ENCODE data around the gene PPEF2.
"Not testable (repeated sequence)": the region's sequence is repeated elsewhere in the genome, so short reads cannot be mapped to it uniquely, and the experiment has no call there.

Gene PPEF2

GRCh38 chr4:75849461-75849860 is 52.8 kb downstream of the PPEF2 start:
- Histone ChIP-seq H3K4me3 (ENCODE audit: low read length, poor library complexity, severe bottlenecking) (no peak overlapping the region), H3K79me2 (ENCODE audit: insufficient read depth, low read length) (no peaks in the 10 kb centered on the region), H3K9me3 (ENCODE audit: insufficient read depth, low read depth, low read length) (no peaks in the 10 kb centered on the region), H3F3A (ENCODE audit: low read depth) (0 out of 2 replicates have a peak, but pooled peaks cover 3% of the 10 kb centered on the region), H3K4me2 (ENCODE audit: low read depth, low read length, poor library complexity, severe bottlenecking) (peak overlapping the region; percentile 14), H3K4me1 (ENCODE audit: insufficient read depth, low read length, poor library complexity, severe bottlenecking) (peaks cover 3% of the 10 kb centered on the region), H3K9ac (ENCODE audit: low read depth, low read length, poor library complexity, severe bottlenecking) (no peak overlapping the region), H3K36me3 (ENCODE audit: insufficient read depth, low read length) (no peaks in the 10 kb centered on the region), H2AFZ (ENCODE audit: low read length) (peak overlapping the region; percentile 82), H4K20me1 (ENCODE audit: insufficient read depth, low read length, poor library complexity, severe bottlenecking) (no peaks in the 10 kb centered on the region), H3K27me3 (ENCODE audit: insufficient read depth, low read length, poor library complexity, severe bottlenecking) (no peaks in the 10 kb centered on the region), H3K9me2 (replicated peaks; ENCODE audit: low read depth, low read length) (no peaks in the 10 kb centered on the region)
- peak; percentile 25; the same call in 1 of the 2 replicates for TF ChIP-seq CTCF (conservative IDR thresholded peaks at IDR 0.05; ENCODE audit: low read length)
- TF ChIP-seq EZH2phosphoT487 (IDR thresholded peaks at IDR 0.05; ENCODE audit: borderline replicate concordance) = no peak

GRCh38 chr4:75848891-75849290 is 53.4 kb downstream of the PPEF2 start:
- Histone ChIP-seq H3K36me3 (ENCODE audit: insufficient read depth, low read length) (no peaks in the 10 kb centered on the region), H3K4me1 (ENCODE audit: insufficient read depth, low read length, poor library complexity, severe bottlenecking) (peaks cover 3% of the 10 kb centered on the region), H3F3A (ENCODE audit: low read depth) (0 out of 2 replicates have a peak, but pooled peaks cover 3% of the 10 kb centered on the region), H4K20me1 (ENCODE audit: insufficient read depth, low read length, poor library complexity, severe bottlenecking) (no peaks in the 10 kb centered on the region), H3K4me2 (ENCODE audit: low read depth, low read length, poor library complexity, severe bottlenecking) (no peak overlapping the region), H3K27me3 (ENCODE audit: insufficient read depth, low read length, poor library complexity, severe bottlenecking) (no peaks in the 10 kb centered on the region), H3K79me2 (ENCODE audit: insufficient read depth, low read length) (no peaks in the 10 kb centered on the region), H3K9ac (ENCODE audit: low read depth, low read length, poor library complexity, severe bottlenecking) (no peak overlapping the region), H3K4me3 (ENCODE audit: low read length, poor library complexity, severe bottlenecking) (no peak overlapping the region), H3K9me3 (ENCODE audit: insufficient read depth, low read depth, low read length) (no peaks in the 10 kb centered on the region), H3K9me2 (replicated peaks; ENCODE audit: low read depth, low read length) (no peaks in the 10 kb centered on the region), H2AFZ (ENCODE audit: low read length) (peak overlapping the region; percentile 82)
- TF ChIP-seq EZH2phosphoT487 (IDR thresholded peaks at IDR 0.05; ENCODE audit: borderline replicate concordance) = no peak
- no peak for TF ChIP-seq CTCF (conservative IDR thresholded peaks at IDR 0.05; ENCODE audit: low read length)

GRCh38 chr4:75848171-75848760 is 54.0 kb downstream of the PPEF2 start:
- H3K79me2 ChIP-seq (ENCODE audit: insufficient read depth, low read length); H3K4me2 ChIP-seq (ENCODE audit: low read depth, low read length, poor library complexity, severe bottlenecking); H3K9ac ChIP-seq (ENCODE audit: low read depth, low read length, poor library complexity, severe bottlenecking); H3K4me3 ChIP-seq (ENCODE audit: low read length, poor library complexity, severe bottlenecking); H3K4me1 ChIP-seq (ENCODE audit: insufficient read depth, low read length, poor library complexity, severe bottlenecking); H3K27me3 ChIP-seq (ENCODE audit: insufficient read depth, low read length, poor library complexity, severe bottlenecking); H4K20me1 ChIP-seq (ENCODE audit: insufficient read depth, low read length, poor library complexity, severe bottlenecking); H3K9me3 ChIP-seq (ENCODE audit: insufficient read depth, low read depth, low read length); H3F3A ChIP-seq (ENCODE audit: low read depth); H3K9me2 ChIP-seq (replicated peaks; ENCODE audit: low read depth, low read length); H3K36me3 ChIP-seq (ENCODE audit: insufficient read depth, low read length): not testable (repeated sequence)
- H2AFZ ChIP-seq (ENCODE audit: low read length) = peak overlapping the region; percentile 86
- TF ChIP-seq CTCF (conservative IDR thresholded peaks at IDR 0.05; ENCODE audit: low read length) = peak; percentile 69
